GM12864 (cell line): ENCODE measurements around the gene TMEM131.
A peak's percentile ranks its signal among the peaks of the same experiment; 100 is the strongest.

ENCODE experiments used
- DNase-seq: peaks from one replicate; pipeline ENCODE4 v3.0.0-alpha.2; 2011; ENCODE audit warnings: low read depth
- H3K4me3 ChIP-seq: 2 replicates; pipeline ENCODE4 v1.5.1; 2011; ENCODE audit warnings: mild to moderate bottlenecking, low read depth, low read length, control low read depth
- CTCF ChIP-seq: IDR thresholded peaks from 2 replicates; pipeline ENCODE4 v1.5.1; 2011; ENCODE audit warnings: low read depth, mild to moderate bottlenecking, moderate library complexity, low read length, control low read depth, inconsistent platforms; ENCODE audit errors: missing control alignments

TMEM131 gene

GRCh38 chr2:97913846-97914245, 81.9 kb downstream of the TMEM131 start:
- TF ChIP-seq CTCF = no peak
- H3K4me3 ChIP-seq = no peak overlapping the region
- DNase-seq = no peak

GRCh38 chr2:97911922-97912575, 83.7 kb downstream of the TMEM131 start:
- DNase-seq = no peak
- TF ChIP-seq CTCF = no peak
- H3K4me3 ChIP-seq = no peak overlapping the region

- TF ChIP-seq CTCF = no peak
- H3K4me3 ChIP-seq = no peak overlapping the region
- DNase-seq = peak; percentile 74
These were observed 84.4 kb downstream of the TMEM131 start for GRCh38 chr2:97911206-97911921.

- no peak for TF ChIP-seq CTCF
- DNase-seq = no peak
- no peak overlapping the region for H3K4me3 ChIP-seq
These were observed 85.1 kb downstream of the TMEM131 start for GRCh38 chr2:97910403-97911205.

GRCh38 chr2:97908208-97908676, 87.5 kb downstream of the TMEM131 start:
- no peak for TF ChIP-seq CTCF
- DNase-seq = no peak
- no peak overlapping the region for H3K4me3 ChIP-seq

- TF ChIP-seq CTCF = no peak
- no peak overlapping the region for H3K4me3 ChIP-seq
- no peak for DNase-seq
These were observed 88.2 kb downstream of the TMEM131 start for GRCh38 chr2:97907369-97908100.
